GM19035 (cell line): Measurements from ENCODE around the gene PRR5L.

Experiments
- ATAC-seq: cut with Tn5 transposase; IDR thresholded peaks from one replicate; pipeline ENCODE4 v1.9.1; 2021; ENCODE audit not compliant: unreplicated experiment

Gene PRR5L

DNA sequence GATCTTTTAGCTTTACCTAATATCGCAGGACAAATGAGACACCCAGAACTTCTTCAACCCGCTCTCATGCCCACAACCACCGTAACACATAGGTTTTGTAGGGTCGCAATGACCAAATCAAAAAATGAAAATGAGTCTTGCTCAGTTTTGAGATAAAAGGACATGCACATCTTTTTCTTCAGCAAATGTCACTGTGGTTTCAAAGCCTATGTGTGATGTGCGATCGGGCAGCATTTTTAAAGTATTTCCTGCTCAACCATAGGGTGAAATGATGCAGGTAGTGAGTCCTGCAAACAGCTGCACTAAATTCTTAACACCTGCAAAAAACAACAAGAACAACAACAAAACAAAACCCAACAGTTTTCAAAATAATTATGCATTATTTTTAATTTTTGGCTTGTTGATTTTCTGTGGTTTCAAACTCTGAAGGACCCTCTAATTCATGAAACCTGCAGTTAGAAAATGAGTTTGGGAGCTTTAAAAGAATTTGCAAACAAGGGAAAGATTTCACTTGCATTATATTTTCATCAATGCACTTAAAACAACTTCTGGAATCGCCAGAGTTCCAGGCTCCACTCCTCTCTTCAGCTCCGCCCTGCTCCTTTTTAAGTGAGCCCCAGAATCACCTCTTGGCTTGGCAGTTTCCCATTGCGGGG is 79.4 kb downstream of the PRR5L start:
- no peak for ATAC-seq

DNA sequence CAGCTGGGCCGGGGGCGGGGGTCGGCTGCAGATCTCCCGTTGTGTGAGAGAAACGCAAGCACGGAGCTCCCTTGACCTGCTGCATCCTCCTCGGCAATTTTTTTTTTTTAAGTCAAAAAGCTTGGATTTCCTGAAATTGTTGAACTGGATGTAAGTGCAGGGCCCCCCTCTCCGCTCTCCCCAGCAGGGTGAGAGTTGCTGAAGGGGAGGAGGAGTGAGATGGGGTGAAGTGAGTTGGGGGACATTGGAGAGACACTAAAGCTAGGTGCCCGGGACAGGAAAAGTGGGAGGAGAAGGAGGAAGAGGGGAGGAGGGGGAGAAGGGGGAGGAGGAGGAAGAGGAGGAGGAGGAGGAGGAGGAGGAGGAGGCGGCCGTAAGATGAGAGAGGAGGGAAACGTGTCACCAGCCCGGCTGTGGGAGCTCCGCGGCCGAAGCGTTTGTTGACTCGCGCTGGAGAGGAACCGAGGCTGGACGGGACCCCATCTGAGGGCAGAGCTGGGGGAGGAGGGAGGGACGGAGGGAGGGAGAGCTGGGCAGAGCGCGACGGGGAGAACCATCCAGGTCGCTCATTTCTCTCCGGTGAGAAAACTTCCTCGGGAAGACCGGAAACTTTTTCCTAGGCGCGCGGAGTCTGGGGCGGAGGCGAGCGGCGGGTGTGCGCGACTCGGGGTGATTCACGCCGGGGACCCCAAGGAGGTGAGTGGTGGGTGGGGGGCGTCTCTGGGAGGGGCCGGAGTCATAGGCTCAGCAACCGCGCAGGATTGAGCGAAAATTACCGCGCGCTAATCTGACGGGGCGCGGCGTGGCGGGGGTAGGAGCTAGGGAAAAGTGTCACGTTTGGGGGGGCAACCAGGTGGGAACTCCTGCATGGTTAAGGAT is 80.2 kb downstream of the PRR5L start:
- no peak for ATAC-seq

DNA sequence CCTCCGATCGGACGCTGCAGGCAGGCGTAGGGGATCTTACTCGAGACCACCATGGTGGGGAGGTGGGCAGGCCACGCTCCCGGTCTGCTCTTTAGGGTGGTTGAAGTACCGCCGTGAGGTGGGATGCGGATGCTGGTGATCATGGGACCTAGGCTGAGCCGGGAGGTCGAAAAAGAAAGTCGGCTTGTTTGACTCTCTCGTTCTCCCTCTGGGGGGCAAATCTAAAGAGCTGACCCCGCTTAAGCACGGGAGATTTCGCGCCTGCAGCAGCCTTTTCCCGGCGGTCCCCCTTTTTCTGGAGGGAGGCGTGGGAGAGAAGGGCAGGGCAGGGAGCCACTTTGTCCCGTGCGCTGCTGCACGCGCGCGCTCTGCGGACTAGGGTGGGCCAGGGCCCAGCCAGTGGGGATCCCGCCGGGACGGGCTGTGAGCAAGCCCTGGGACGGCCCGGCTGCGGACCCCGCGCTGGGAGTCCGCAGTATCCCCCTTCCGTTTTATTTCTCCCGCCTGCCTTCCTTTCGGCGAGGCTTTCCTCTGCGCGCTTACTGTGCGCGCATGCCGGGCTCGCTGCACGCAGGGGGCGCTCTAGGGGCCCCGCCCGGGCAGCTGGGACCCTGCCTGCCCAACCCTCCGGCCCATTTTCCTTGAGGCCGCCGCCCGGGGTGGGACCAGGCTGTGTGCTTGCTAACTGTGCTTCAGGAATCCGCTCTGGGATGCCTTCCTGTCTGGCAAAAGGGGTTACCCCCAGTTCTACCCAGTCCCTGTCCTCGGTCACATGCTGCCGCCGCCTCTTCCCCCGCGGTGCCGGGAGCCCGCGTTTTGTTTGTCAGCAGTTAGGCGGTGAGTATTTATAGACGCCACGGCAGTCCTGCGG is 81.0 kb downstream of the PRR5L start:
- ATAC-seq = no peak

DNA sequence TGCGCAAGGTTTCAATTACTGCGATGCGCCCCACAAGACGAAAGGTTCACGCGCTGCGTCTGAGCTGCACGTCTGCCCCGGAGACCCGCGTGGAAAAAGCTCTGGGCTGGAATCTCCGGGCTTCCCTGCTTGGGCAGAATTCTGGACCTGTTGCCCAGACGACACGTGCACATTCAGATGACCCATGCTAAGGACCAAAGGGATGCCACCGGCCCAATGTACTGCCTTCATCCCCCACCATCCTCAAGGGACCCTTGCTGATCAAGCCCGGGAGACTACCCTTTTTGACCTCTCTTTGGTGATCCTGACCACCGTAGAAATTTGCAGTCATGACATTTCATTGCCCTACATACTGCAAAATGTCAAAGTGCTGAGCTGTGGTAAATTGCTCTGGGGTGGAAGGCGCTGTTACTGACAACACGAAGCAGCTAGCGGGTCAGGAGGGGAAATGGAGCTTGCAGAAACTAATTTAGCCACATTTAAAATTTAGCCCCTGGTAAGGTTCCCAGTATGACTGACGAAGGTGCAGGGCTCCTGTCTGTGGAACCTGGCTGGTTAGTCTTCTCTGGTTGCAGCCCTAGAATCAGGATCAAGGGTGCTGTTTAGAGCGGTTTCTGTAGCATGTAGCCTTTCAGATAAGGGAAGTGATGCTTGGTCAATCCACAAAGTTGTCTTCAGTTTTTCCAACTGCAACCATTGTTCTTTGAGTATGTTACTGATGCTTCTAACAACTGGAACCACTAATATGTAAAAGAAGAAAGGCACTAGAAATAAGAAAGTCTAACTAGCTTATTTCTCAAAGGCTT is 81.9 kb downstream of the PRR5L start:
- ATAC-seq = no peak

DNA sequence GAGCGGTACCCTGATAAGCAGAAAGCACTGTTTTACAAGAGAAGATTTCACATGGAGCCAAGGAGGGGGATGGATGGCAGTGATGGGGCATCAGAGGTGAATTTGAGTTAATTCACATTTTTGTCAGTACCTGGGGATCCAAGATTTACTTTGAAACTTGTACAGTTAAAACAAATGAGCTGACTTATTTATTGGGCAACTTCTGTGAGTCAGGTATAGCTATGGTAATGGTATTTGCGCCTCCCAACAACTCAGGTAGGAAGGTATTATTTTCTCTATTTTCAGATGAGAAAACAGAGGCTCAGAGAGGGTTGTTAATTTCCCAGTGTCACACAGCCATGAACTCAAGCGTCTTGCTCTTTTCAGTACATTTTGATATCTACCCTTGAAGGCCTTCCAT is 83.6 kb downstream of the PRR5L start:
- ATAC-seq = no peak

DNA sequence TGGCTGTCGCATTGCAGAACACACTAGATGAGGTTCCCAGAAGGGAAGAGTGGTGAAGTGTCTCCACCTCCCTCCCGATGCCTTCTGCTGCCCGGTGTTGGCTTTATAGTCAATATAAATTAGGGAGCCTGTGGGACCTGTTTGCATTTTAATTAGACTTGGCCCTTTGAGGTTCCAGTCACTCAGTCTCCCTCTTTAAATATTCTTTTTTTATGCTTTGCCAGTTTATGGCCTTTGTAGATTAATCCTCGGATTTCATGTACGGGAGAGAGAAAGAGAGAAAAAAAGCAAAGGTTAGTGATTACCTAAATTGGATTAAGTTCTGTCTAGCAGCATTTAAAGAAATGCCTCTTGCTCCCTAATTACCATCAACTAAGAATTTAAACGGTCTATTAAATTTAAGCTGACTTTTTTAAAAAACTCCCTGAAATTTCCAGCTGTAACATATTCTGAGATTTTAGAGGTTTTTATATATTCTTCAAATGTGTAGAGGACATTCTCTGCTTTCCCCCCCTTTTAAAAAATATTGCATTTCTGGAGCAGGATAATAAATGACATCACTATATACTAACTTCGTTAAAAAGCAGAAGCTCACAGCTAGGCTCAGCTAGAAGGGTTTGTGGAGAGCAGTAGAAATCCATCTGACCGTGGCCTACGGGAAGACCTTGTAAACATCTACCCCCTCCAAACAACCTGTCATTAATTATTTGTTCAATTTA is 84.4 kb downstream of the PRR5L start:
- no peak for ATAC-seq

DNA sequence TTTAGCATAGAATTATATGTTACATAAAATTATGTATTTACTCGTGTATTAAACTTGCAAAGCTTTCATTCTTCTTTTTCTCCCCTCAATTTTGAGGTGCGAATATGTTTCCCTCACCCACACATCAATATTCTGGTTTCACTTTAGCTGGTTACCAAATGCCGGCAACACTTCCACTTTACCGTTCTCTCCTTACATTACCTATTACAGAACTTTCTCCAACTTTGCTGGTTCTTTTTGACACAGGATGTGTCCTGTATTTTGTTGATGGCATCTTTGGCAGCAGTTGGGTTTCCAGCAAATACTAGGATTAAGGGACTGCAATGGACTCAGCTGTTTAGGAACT is 84.9 kb downstream of the PRR5L start:
- no peak for ATAC-seq

DNA sequence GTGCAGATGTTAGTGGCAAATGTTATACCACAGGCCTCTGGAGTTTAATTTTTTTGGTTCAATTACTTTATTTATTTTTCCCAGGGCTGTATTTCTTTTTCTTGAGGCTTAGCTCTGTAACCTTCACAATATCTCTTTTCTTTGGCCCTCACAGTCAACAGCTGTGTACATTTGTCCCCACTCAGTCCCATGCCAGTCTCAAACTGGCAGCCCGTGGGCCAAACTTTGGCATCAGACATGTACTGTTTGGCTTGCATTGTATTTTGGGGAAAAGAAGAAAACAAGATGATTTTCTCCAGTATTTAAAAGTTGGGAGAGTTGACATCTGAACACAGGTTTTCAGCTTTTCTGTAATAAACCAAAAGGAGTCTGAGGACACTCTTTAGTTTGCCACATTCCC is 87.1 kb downstream of the PRR5L start:
- no peak for ATAC-seq

DNA sequence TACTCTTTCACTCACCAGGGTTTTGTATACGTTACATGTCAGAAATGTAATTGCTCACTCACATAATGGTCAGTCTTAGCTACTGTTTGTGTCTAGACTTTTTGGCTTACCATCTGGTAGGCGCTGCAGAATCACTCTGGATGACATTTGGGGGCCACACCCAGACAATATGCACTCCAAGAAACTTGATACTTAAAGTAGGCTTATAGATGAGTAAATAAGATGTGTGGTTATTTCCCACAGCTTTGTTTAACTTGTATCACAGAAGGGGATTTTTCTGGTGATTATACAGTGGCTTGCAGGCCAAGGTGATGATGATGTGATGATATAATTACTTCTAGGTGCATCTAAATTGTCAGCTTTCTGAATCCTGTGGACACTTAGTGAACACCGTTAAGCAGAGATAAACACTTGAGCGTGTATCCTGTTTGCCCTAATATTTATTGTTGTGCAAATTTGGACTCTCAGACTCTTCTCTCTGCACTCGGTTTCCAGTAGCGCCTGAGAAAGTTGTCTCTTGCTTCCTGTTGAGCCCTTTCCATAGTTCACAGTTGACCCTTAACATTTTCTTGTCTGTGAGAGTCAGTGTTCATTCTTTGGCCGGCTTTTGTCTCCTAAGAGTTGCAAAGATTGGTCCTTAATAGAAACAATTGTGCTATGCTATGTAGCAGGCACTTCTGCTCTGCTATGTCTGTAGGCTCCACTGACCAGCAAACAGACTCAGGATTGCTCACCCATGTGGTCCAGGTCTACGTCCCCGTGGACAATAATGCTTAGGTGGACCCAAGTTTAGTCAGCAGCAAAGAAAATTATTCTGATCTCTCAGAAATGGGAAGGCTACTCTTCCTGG is 89.3 kb downstream of the PRR5L start:
- no peak for ATAC-seq

DNA sequence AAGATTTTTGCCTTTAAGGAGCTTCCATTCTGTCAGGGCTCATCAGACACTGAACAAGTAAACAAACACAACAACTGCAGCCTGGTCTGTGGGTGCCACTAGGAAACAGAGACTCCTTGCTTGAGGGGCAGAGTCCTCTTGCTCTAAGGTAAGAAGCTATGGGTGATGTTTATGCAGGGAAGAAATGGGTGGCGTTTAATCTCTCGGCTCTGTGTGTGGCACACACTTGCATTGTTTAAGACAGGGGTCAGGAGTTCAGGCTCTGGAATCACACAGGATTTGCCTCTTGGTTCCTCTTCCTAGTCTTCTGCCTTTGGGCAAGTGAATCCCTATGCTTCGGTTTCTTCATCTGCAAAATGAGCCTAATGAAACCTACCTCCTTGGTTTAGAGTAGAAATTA is 90.3 kb downstream of the PRR5L start:
- ATAC-seq = no peak

DNA sequence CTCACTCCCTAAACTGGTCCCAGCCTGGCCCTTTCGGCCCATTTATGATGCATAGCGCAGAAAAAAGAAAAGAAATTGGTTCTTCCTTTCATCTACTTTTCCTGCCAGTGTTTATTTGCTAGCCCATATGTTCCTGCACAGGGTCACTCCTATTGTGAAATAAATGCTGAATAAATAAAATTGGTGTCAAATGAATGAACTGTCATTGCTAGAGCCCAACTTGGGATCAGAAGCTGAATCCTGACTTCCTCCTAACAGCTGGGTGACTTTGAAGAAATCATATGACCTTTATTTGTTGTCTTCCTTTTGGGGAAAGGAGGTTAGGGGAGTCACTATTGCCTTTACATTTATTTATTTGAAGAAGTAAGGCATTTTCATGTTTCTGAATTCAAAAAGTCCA is 92.0 kb downstream of the PRR5L start:
- no peak for ATAC-seq

DNA sequence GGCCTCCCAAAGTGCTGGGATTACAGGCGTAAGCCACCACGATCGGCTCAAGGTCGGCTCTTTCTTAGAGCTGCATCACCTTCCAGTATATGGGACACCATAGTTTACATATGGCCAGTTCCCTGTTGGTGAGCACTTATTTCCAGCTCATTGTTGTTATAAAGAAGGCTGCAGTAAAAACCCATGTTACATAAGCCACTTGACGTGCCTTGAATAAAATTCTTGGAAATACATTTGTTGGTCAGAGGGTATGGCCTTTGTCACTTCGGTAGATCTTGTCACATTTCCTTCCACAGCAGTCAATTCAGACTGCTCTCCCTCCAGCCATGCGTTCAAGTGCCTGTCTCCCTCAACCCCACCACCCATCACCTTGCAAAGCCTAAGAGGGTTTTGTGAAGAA is 92.9 kb downstream of the PRR5L start:
- no peak for ATAC-seq

DNA sequence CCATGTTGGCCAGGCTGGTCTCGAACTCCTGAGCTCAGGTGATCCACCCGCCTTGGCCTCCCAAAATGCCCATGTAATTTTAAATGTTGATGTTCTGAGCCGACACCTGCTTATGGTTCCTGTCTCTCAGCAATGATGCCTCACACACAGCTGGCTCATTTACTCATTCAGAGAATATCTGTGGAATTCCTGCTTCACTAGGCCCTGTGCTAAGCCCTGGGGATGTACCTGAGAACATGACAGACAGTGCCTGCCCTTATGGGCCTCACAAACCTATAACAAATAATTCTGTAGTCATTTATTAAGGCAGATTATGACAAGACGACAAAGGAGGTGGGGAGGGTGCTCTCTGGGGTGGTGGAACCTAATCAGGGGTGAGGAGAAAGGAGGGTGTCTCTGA is 93.7 kb downstream of the PRR5L start:
- ATAC-seq = no peak

DNA sequence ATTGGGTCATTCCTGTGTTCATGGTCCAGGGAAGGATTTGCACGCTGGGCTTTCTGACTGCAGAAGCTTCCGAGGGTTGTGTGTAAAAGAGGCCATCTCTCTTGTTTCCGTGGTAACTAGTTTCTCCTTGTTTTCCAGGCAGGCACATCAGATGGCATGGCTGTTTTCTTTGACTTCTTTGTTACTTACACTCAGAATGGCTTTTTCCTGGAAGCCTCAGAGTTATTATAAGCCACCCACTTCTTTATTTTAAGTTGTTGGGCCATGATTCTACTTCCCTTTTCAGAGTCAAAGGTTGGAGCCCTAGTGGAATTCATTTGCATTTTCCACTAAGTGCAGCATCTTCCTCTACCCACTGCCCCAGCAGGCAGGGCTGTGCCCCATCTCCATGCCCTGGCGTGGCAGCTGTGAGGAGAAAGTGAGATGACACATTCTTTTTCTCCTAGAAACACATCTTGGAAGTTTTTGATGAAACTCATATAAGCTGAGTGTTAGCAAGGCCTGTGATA is 94.9 kb downstream of the PRR5L start:
- ATAC-seq = no peak

DNA sequence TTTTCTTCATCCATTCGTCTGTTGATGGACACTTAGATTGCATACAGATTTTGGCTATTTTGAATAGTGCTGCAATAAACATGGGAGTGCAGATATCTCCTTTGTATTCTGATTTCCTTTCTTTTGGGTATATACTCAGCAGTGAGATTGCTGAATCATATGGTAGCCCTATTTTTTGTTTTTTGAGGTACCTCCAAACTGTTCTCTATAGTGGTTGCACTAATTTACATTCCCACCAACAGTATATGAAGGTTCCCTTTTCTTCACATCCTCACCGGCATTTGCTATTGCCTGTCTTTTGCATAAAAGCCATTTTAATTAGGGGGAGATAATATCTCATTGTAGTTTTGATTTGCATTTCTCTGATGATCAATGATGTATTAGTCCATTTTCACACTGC is 96.1 kb downstream of the PRR5L start:
- no peak for ATAC-seq

DNA sequence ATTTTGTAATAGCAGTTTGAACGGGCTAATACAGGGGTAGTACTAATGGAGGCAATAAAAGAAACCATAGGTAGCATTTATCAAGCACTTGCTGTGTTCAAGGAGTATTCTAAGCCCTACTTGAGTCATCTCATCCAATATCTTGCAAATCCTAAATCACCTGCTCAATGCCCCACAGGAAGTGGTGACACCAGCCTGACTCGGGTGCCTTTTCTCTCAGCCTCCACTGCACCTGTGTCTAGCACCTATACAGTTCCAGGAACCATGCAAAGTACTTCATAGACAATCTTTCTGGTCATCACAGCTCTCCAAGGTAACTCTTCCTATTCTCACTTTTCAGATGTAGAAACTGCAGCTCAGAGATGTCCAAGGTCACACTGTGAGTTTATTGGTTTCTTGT is 98.0 kb downstream of the PRR5L start:
- ATAC-seq = no peak

DNA sequence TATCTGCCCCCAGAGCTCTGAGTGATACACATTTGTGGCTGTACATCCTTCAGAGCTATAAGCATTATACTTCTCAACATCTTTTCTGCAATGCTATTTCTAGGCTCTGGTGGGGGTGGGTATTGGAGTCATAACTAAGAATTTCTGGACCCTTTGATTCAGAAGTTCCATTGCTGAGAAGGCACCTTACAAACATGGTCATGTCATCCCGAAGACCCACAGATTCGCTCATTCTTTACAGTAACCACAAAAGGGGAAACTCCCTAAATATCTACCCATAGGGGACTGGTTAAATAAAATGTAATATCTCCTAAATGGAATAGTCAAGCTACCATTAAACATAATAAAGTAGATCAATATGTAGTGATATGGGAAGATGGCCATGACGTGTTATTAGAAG is 98.8 kb downstream of the PRR5L start:
- no peak for ATAC-seq

DNA sequence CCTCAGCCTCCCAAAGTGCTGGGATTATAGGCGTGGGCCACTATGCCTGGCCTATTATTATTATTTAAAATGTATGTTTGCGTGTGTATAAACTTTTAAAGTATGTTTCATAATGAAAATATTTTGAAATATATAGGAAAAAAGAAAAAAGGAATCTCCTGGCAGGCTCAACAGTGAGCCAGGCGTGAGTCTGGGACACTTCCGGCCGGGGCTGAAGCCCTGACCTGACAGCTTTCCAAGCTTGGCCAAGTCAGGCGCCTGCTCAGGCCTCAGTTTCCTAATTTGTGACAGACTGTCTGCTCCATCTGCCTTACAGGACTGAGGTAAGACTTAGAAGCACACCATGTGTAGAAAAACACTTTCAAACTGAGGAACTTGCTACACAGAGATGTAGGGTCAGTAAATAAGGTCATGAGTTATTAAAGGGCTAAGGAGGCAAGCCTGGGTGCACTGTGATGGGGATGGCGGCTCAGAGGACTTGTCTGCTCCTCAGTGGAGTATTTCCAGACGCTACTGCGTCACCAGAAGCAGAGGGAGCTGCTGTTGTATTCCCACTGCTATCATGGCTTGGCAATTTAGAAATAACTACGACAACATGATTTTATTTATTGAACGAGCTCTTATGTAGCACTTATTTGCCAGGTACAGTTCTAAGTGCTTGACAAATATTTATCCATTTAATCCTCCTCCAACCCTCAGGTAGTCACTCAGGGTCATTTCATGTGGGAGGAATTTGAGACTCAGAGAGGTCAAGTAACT is 100.1 kb downstream of the PRR5L start:
- ATAC-seq = no peak
